HEK293 (cell line): ENCODE results near the gene DNAJB11.

Experiments used
- CTCF ChIA-PET: fragments of 350-600 bp; formaldehyde crosslinking; extraction: SDS; loops from one replicate; lab custom pipeline; 2021; ENCODE audit warnings: antibody characterized with exemption; lab: Yijun Ruan, JAX
- POLR2A ChIA-PET: fragments of 300-600 bp; formaldehyde crosslinking; extraction: SDS; loops from one replicate; lab custom pipeline; 2020; ENCODE audit warnings: antibody characterized with exemption, inconsistent platforms; lab: Yijun Ruan, JAX
- H3K27ac ChIP-seq: fragments of 200-500 bp; sonication (Bioruptor generic); 2 replicates; pipeline ENCODE4 v1.5.1; 2014; ENCODE audit warnings: low read depth, low read length, control low read depth, inconsistent platforms; ENCODE audit errors: extremely low read depth
- H3K36me3 ChIP-seq, 2 experiments: fragments of 200-500 bp in 1 of 2; sonication (Bioruptor generic) in 1 of 2; 1 replicate in 1 of 2; 2 replicates in 1 of 2; pipeline ENCODE4 v1.5.1; 2014 to 2017; ENCODE audit warnings: inconsistent platforms in 2 of 2, low read length in 2 of 2; ENCODE audit not compliant: control insufficient read depth in 2 of 2, insufficient read depth in 1 of 2
- H3K4me1 ChIP-seq: fragments of 200-500 bp; sonication (Bioruptor generic); 2 replicates; pipeline ENCODE4 v1.5.1; 2014; ENCODE audit warnings: mild to moderate bottlenecking, low read length, inconsistent platforms; ENCODE audit not compliant: control insufficient read depth, insufficient read depth
- H3K4me3 ChIP-seq: 2 replicates; pipeline ENCODE4 v1.5.1; 2011; ENCODE audit warnings: low read depth, mild to moderate bottlenecking, control low read depth, low read length, moderate library complexity
- H3K9me3 ChIP-seq: fragments of 200-500 bp; sonication (Bioruptor generic); 2 replicates; pipeline ENCODE4 v1.5.1; 2014; ENCODE audit warnings: low read depth, low read length, inconsistent platforms; ENCODE audit not compliant: control insufficient read depth, insufficient read depth
- HOXD13 ChIP-seq: sonication (generic); formaldehyde crosslinking; IDR thresholded peaks from 2 replicates; pipeline ENCODE4 v1.8.0; 2022; ENCODE audit warnings: missing genetic modification reagents, borderline replicate concordance
- KLF1 ChIP-seq: fragments of 450-650 bp; formaldehyde crosslinking; IDR thresholded peaks from 2 replicates; pipeline ENCODE4 v1.5.1; 2016; ENCODE audit warnings: missing biosample characterization, missing genetic modification characterization
- KLF17 ChIP-seq: fragments of 450-650 bp; formaldehyde crosslinking; IDR thresholded peaks from 2 replicates; pipeline ENCODE4 v1.5.1; 2016; ENCODE audit warnings: missing biosample characterization, missing genetic modification characterization
- PRDM4 ChIP-seq: fragments of 450-650 bp; formaldehyde crosslinking; IDR thresholded peaks from 2 replicates; pipeline ENCODE4 v1.5.1; 2017; ENCODE audit warnings: missing biosample characterization, missing genetic modification characterization
- SCRT1 ChIP-seq: fragments of 450-650 bp; formaldehyde crosslinking; IDR thresholded peaks from 2 replicates; pipeline ENCODE4 v1.5.1; 2016; ENCODE audit warnings: missing biosample characterization, missing genetic modification characterization, borderline replicate concordance
- SP2 ChIP-seq: fragments of 450-650 bp; formaldehyde crosslinking; IDR thresholded peaks from 2 replicates; pipeline ENCODE4 v1.5.1; 2016; ENCODE audit warnings: missing biosample characterization, missing genetic modification characterization
- ZBTB21 ChIP-seq: fragments of 450-650 bp; formaldehyde crosslinking; IDR thresholded peaks from 2 replicates; pipeline ENCODE4 v1.5.1; 2017; ENCODE audit warnings: missing biosample characterization, missing genetic modification characterization
- ZBTB44 ChIP-seq: fragments of 450-650 bp; IDR thresholded peaks from 2 replicates; pipeline ENCODE4 v1.5.1; 2018; ENCODE audit warnings: missing biosample characterization, mild to moderate bottlenecking, missing genetic modification characterization
- ZFP3 ChIP-seq: fragments of 450-650 bp; formaldehyde crosslinking; IDR thresholded peaks from 2 replicates; pipeline ENCODE4 v1.5.1; 2016; ENCODE audit warnings: low read depth, missing biosample characterization, missing genetic modification characterization
- ZNF10 ChIP-seq: fragments of 450-650 bp; formaldehyde crosslinking; IDR thresholded peaks from 2 replicates; pipeline ENCODE4 v1.5.1; 2017; ENCODE audit warnings: missing biosample characterization, missing genetic modification characterization
- ZNF146 ChIP-seq: fragments of 450-650 bp; formaldehyde crosslinking; IDR thresholded peaks from 2 replicates; pipeline ENCODE4 v1.5.1; 2016; ENCODE audit warnings: missing biosample characterization, missing genetic modification characterization
- ZNF175 ChIP-seq: fragments of 450-650 bp; formaldehyde crosslinking; IDR thresholded peaks from 2 replicates; pipeline ENCODE4 v1.5.1; 2016; ENCODE audit warnings: missing biosample characterization, missing genetic modification characterization
- ZNF433 ChIP-seq: fragments of 450-650 bp; formaldehyde crosslinking; IDR thresholded peaks from 2 replicates; pipeline ENCODE4 v1.5.1; 2016; ENCODE audit warnings: missing biosample characterization, missing genetic modification characterization, low read depth
- ZNF510 ChIP-seq: fragments of 450-650 bp; formaldehyde crosslinking; IDR thresholded peaks from 2 replicates; pipeline ENCODE4 v1.5.1; 2018; ENCODE audit warnings: mild to moderate bottlenecking, missing genetic modification characterization, missing biosample characterization; ENCODE audit not compliant: insufficient replicate concordance
- ZNF645 ChIP-seq: fragments of 450-650 bp; formaldehyde crosslinking; IDR thresholded peaks from 2 replicates; pipeline ENCODE4; 2016; ENCODE audit warnings: missing biosample characterization, missing genetic modification characterization
- ZNF677 ChIP-seq: fragments of 450-650 bp; IDR thresholded peaks from 2 replicates; pipeline ENCODE4 v1.5.0; 2018; ENCODE audit warnings: missing biosample characterization, mild to moderate bottlenecking, missing genetic modification characterization, moderate library complexity
- ZNF785 ChIP-seq: fragments of 450-650 bp; formaldehyde crosslinking; IDR thresholded peaks from 2 replicates; pipeline ENCODE4 v1.5.1; 2016; ENCODE audit warnings: missing biosample characterization, missing genetic modification characterization
- ZSCAN5A ChIP-seq: fragments of 450-650 bp; formaldehyde crosslinking; IDR thresholded peaks from 2 replicates; pipeline ENCODE4 v1.5.1; 2016; ENCODE audit warnings: missing biosample characterization, missing genetic modification characterization
- TF ChIP-seq, protein P1 (sequence below): fragments of 450-650 bp; formaldehyde crosslinking; IDR thresholded peaks from 2 replicates; pipeline ENCODE4 v1.5.1; 2016; ENCODE audit warnings: missing biosample characterization, missing genetic modification characterization
- TF ChIP-seq, protein P2 (sequence below): fragments of 450-650 bp; formaldehyde crosslinking; IDR thresholded peaks from 2 replicates; pipeline ENCODE4 v1.5.1; 2016; ENCODE audit warnings: missing biosample characterization, missing genetic modification characterization
- TF ChIP-seq, protein P3 (sequence below): fragments of 450-650 bp; formaldehyde crosslinking; IDR thresholded peaks from 2 replicates; pipeline ENCODE4 v1.5.1; 2016; ENCODE audit warnings: missing biosample characterization, missing genetic modification characterization

DNAJB11 gene

GRCh38 chr3:186570096-186570940, at the start of gene DNAJB11:
Gene DNAJB11, plus strand, starts transcription at chr3:186570720. Its CDS starts 178 bp downstream, at chr3:186570898.
- ChIA-PET CTCF (interaction anchor here (0.6 to 3.0 kb wide), 3 partner anchors 44 to 906 kb away, joined by 3 to 9 read pairs (median 4); no protein-coding TSS in a partner anchor), POLR2A (interaction anchor here (0.6 to 3.3 kb wide), 17 partner anchors 9 to 1175 kb away, joined by 3 to 33 read pairs (median 3); partner anchors contain the start of genes BCL6, EIF4A2, RFC4 and TRA2B)
- Histone ChIP-seq H3K4me1 (no peaks in the 10 kb centered on the region), H3K4me3 (peak within 1 kb of the TSS; percentile 96), H3K9me3 (no peaks in the 10 kb centered on the region), H3K27ac (no peak within 1 kb of the TSS), H3K36me3 (peaks cover 4 to 32% of the 10 kb centered on the region in 2 experiments)
- TF ChIP-seq ZSCAN5A (tag by site-specific recombination), result no peak
- no peak for TF ChIP-seq PRDM4 (tag by site-specific recombination)
- TF ChIP-seq ZNF510 (tag by site-specific recombination), result no peak
- TF ChIP-seq ZNF677 (tag by site-specific recombination), result no peak
- no peak for TF ChIP-seq ZNF645 (tag by site-specific recombination)
- peak; percentile 91 for TF ChIP-seq ZBTB21 (tag by site-specific recombination)
- TF ChIP-seq KLF17 (tag by site-specific recombination), result no peak
- no peak for TF ChIP-seq ZNF10 (tag by site-specific recombination)
- 0 out of 2 replicates have a peak, but pooled peaks have one; percentile 41 for TF ChIP-seq ZBTB44
- TF ChIP-seq, protein P1, sequence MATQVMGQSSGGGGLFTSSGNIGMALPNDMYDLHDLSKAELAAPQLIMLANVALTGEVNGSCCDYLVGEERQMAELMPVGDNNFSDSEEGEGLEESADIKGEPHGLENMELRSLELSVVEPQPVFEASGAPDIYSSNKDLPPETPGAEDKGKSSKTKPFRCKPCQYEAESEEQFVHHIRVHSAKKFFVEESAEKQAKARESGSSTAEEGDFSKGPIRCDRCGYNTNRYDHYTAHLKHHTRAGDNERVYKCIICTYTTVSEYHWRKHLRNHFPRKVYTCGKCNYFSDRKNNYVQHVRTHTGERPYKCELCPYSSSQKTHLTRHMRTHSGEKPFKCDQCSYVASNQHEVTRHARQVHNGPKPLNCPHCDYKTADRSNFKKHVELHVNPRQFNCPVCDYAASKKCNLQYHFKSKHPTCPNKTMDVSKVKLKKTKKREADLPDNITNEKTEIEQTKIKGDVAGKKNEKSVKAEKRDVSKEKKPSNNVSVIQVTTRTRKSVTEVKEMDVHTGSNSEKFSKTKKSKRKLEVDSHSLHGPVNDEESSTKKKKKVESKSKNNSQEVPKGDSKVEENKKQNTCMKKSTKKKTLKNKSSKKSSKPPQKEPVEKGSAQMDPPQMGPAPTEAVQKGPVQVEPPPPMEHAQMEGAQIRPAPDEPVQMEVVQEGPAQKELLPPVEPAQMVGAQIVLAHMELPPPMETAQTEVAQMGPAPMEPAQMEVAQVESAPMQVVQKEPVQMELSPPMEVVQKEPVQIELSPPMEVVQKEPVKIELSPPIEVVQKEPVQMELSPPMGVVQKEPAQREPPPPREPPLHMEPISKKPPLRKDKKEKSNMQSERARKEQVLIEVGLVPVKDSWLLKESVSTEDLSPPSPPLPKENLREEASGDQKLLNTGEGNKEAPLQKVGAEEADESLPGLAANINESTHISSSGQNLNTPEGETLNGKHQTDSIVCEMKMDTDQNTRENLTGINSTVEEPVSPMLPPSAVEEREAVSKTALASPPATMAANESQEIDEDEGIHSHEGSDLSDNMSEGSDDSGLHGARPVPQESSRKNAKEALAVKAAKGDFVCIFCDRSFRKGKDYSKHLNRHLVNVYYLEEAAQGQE, result peak; percentile 35; the same call in 1 of the 2 replicates
- TF ChIP-seq ZFP3 (tag by site-specific recombination), result no peak
- TF ChIP-seq ZNF433 (tag by site-specific recombination), result no peak
- TF ChIP-seq ZNF785, result no peak
- peak; percentile 78 for TF ChIP-seq SCRT1 (tag by site-specific recombination)
- TF ChIP-seq ZNF175 (tag by site-specific recombination), result no peak
- TF ChIP-seq, protein P2, sequence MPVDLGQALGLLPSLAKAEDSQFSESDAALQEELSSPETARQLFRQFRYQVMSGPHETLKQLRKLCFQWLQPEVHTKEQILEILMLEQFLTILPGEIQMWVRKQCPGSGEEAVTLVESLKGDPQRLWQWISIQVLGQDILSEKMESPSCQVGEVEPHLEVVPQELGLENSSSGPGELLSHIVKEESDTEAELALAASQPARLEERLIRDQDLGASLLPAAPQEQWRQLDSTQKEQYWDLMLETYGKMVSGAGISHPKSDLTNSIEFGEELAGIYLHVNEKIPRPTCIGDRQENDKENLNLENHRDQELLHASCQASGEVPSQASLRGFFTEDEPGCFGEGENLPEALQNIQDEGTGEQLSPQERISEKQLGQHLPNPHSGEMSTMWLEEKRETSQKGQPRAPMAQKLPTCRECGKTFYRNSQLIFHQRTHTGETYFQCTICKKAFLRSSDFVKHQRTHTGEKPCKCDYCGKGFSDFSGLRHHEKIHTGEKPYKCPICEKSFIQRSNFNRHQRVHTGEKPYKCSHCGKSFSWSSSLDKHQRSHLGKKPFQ (tag by site-specific recombination), result no peak
- TF ChIP-seq SP2 (tag by site-specific recombination), result peak; percentile 93
- TF ChIP-seq, protein P3, sequence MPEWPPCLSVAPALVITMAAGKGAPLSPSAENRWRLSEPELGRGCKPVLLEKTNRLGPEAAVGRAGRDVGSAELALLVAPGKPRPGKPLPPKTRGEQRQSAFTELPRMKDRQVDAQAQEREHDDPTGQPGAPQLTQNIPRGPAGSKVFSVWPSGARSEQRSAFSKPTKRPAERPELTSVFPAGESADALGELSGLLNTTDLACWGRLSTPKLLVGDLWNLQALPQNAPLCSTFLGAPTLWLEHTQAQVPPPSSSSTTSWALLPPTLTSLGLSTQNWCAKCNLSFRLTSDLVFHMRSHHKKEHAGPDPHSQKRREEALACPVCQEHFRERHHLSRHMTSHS (tag by site-specific recombination), result no peak
- TF ChIP-seq HOXD13 (CRISPR knock-in tag), result no peak
- TF ChIP-seq KLF1, result no peak
- no peak for TF ChIP-seq ZNF146 (tag by site-specific recombination)
